ENCODE results near the gene NOXO1. TPM values are rescaled to one million over a fixed set of nuclear protein-coding genes. Genes with fewer than 3 reads are reported as not detected.

Gene NOXO1
- polyA plus RNA-seq, 1 donor (not counting 4 experiments of a cell fraction or from before 2014, with no cell fraction given), result 0.38 TPM

- no peak for DNase-seq (ENCODE audit: low read depth, low spot score)
- H3K4me2 ChIP-seq (ENCODE audit: control insufficient read depth, extremely low read depth, insufficient read depth, low read depth, low read length), result peak within 1 kb of the TSS; percentile 99
- peaks cover 19% of the 10 kb centered on the region for H4K20me1 ChIP-seq (ENCODE audit: control insufficient read depth, extremely low read depth, insufficient read depth, low read length)
- H3K36me3 ChIP-seq (ENCODE audit: control insufficient read depth in 2 of 2, extremely low read depth in 1 of 2, insufficient read depth in 2 of 2, low read length in 2 of 2), result peaks cover 16 to 26% of the 10 kb centered on the region in 2 experiments
- H3K9me1 ChIP-seq (ENCODE audit: control insufficient read depth, extremely low read depth, insufficient read depth, low read length), result peaks cover 3% of the 10 kb centered on the region
- peaks cover 49% of the 10 kb centered on the region for H3K79me2 ChIP-seq (ENCODE audit: control insufficient read depth, insufficient read depth, low read length)
- no peaks in the 10 kb centered on the region for H3K27me3 ChIP-seq (ENCODE audit: control insufficient read depth, extremely low read depth, insufficient read depth, low read length)
- dilution Hi-C loops (cut with MboI; ENCODE audit: extremely low pct_ligation_motif_present, low sequenced_read_pairs), result no loop called here
- peak within 1 kb of the TSS; percentile 88 for H3K27ac ChIP-seq (ENCODE audit: control insufficient read depth, insufficient read depth, low read length)
- peak within 1 kb of the TSS; percentile 69 to 85 (median 79) for H3K4me3 ChIP-seq (ENCODE audit: control insufficient read depth in 2 of 3, extremely low read depth in 1 of 3, insufficient read depth in 2 of 3, low read depth in 1 of 3, low read length in 3 of 3)
- no peak for FAIRE-seq
- H2AFZ ChIP-seq (ENCODE audit: control insufficient read depth, low read length), result no peak within 1 kb of the TSS
- H3K9me3 ChIP-seq (ENCODE audit: control insufficient read depth, low read depth, low read length), result no peaks in the 10 kb centered on the region
- TF ChIP-seq, protein P1, sequence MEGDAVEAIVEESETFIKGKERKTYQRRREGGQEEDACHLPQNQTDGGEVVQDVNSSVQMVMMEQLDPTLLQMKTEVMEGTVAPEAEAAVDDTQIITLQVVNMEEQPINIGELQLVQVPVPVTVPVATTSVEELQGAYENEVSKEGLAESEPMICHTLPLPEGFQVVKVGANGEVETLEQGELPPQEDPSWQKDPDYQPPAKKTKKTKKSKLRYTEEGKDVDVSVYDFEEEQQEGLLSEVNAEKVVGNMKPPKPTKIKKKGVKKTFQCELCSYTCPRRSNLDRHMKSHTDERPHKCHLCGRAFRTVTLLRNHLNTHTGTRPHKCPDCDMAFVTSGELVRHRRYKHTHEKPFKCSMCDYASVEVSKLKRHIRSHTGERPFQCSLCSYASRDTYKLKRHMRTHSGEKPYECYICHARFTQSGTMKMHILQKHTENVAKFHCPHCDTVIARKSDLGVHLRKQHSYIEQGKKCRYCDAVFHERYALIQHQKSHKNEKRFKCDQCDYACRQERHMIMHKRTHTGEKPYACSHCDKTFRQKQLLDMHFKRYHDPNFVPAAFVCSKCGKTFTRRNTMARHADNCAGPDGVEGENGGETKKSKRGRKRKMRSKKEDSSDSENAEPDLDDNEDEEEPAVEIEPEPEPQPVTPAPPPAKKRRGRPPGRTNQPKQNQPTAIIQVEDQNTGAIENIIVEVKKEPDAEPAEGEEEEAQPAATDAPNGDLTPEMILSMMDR (optimal IDR thresholded peaks at IDR 0.05 in 1 of 3, IDR thresholded peaks at IDR 0.05 in 1 of 3, conservative IDR thresholded peaks at IDR 0.05 in 1 of 3; ENCODE audit: extremely low read depth in 1 of 3, insufficient read depth in 2 of 3, low read length in 3 of 3), result no peak
- no peak for TF ChIP-seq EZH2 (IDR thresholded peaks at IDR 0.05; ENCODE audit: low read length)
- H3K4me1 ChIP-seq (ENCODE audit: control insufficient read depth, extremely low read depth, insufficient read depth, low read length), result peaks cover 28% of the 10 kb centered on the region
- peak within 1 kb of the TSS; percentile 85 for H3K9ac ChIP-seq (ENCODE audit: control insufficient read depth, extremely low read depth, insufficient read depth, low read length)
Observed at GRCh38 chr16:1966460-1966859, 14.8 kb downstream of the NOXO1 start, which contains the start of gene RNF151. TSS of gene RNF151 (plus strand) at chr16:1966856. CDS start at chr16:1966882, 26 bp downstream.

DNA sequence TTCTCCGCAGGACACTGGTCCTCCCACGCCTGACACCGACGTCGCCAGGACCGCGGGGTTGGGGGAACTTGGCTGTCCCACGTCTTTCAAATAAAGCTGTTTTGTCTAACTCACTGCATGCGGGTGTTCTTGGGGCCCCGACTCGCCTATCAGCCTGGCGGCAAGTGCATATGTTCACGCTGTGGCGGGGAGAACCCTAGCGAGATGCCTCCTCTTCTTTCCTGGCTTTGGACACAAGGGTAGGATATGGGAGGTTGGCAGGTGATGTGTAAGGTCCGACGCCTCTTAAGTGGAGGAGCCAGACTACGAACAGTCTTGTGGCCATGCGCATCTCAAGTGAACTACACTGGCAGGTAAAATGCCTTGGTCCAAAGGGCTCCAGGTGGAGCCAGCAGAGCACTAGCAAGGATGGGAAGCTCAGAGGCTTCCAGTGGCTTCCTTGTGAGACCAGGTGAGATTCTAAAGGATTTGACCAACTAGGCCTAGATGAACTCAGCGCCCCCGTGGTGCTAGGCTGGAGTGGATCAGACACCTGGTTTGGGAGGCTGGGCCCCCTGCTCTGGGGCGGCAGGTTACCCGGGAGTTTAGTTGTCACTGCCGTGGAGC, 15.8 kb downstream of the NOXO1 start:
- H3K9ac ChIP-seq (ENCODE audit: control insufficient read depth, extremely low read depth, insufficient read depth, low read length), result peak overlapping the region; percentile 85
- peaks cover 48% of the 10 kb centered on the region for H3K79me2 ChIP-seq (ENCODE audit: control insufficient read depth, insufficient read depth, low read length)
- peaks cover 17 to 31% of the 10 kb centered on the region in 2 experiments for H3K36me3 ChIP-seq (ENCODE audit: control insufficient read depth in 2 of 2, extremely low read depth in 1 of 2, insufficient read depth in 2 of 2, low read length in 2 of 2)
- DNase-seq (ENCODE audit: low read depth, low spot score) (no peak), FAIRE-seq (no peak)
- dilution Hi-C loops (cut with MboI; ENCODE audit: extremely low pct_ligation_motif_present, low sequenced_read_pairs), result no loop called here
- TF ChIP-seq, protein P1 (optimal IDR thresholded peaks at IDR 0.05 in 1 of 3, IDR thresholded peaks at IDR 0.05 in 1 of 3, conservative IDR thresholded peaks at IDR 0.05 in 1 of 3; ENCODE audit: extremely low read depth in 1 of 3, insufficient read depth in 2 of 3, low read length in 3 of 3), result no peak
- TF ChIP-seq EZH2 (IDR thresholded peaks at IDR 0.05; ENCODE audit: low read length), result no peak
- peak overlapping the region; percentile 88 for H3K27ac ChIP-seq (ENCODE audit: control insufficient read depth, insufficient read depth, low read length)
- H3K9me3 ChIP-seq (ENCODE audit: control insufficient read depth, low read depth, low read length), result no peaks in the 10 kb centered on the region
- peak overlapping the region; percentile 99 for H3K4me2 ChIP-seq (ENCODE audit: control insufficient read depth, extremely low read depth, insufficient read depth, low read depth, low read length)
- peaks cover 26% of the 10 kb centered on the region for H4K20me1 ChIP-seq (ENCODE audit: control insufficient read depth, extremely low read depth, insufficient read depth, low read length)
- H2AFZ ChIP-seq (ENCODE audit: control insufficient read depth, low read length), result no peak overlapping the region
- no peaks in the 10 kb centered on the region for H3K27me3 ChIP-seq (ENCODE audit: control insufficient read depth, extremely low read depth, insufficient read depth, low read length)
- peaks cover 3% of the 10 kb centered on the region for H3K9me1 ChIP-seq (ENCODE audit: control insufficient read depth, extremely low read depth, insufficient read depth, low read length)
- peaks cover 32% of the 10 kb centered on the region for H3K4me1 ChIP-seq (ENCODE audit: control insufficient read depth, extremely low read depth, insufficient read depth, low read length)
- peak overlapping the region; percentile 69 to 85 (median 79) for H3K4me3 ChIP-seq (ENCODE audit: control insufficient read depth in 2 of 3, extremely low read depth in 1 of 3, insufficient read depth in 2 of 3, low read depth in 1 of 3, low read length in 3 of 3)

All from keratinocyte (primary cell).